Keratinocyte (primary cell): ENCODE data around the gene TMEM183A. TPM values are rescaled to one million over a fixed set of nuclear protein-coding genes. Genes with fewer than 3 reads are reported as not detected.

Experiments used
- DNase-seq: peaks from one replicate; pipeline ENCODE4 v3.0.0-alpha.2; 2011; ENCODE audit warnings: low read depth, missing footprints, low spot score
- FAIRE-seq: peaks from 2 replicates; lab custom pipeline; 2011; peaks lifted over from hg19 to GRCh38; lab: Jason Lieb, UNC
- H2AFZ ChIP-seq: 2 replicates; pipeline ENCODE4 v1.6.0; 2012; ENCODE audit warnings: low read length, control low read depth, inconsistent platforms; ENCODE audit not compliant: control insufficient read depth
- H3K27ac ChIP-seq: 2 replicates; pipeline ENCODE4 v1.5.1; 2011; ENCODE audit warnings: low read length; ENCODE audit not compliant: control insufficient read depth, insufficient read depth
- H3K27me3 ChIP-seq: 3 replicates; pipeline ENCODE4 v1.6.0; 2011; ENCODE audit warnings: low read length; ENCODE audit not compliant: control insufficient read depth, insufficient read depth; ENCODE audit errors: extremely low read depth
- H3K36me3 ChIP-seq, 2 experiments: 2 replicates in 1 of 2; 3 replicates in 1 of 2; pipeline ENCODE4 v1.5.1; 2011; ENCODE audit warnings: low read length in 2 of 2, mild to moderate bottlenecking in 1 of 2; ENCODE audit not compliant: control insufficient read depth in 2 of 2, insufficient read depth in 2 of 2; ENCODE audit errors: extremely low read depth in 1 of 2
- H3K4me1 ChIP-seq: 3 replicates; pipeline ENCODE4 v1.5.1; 2011; ENCODE audit warnings: low read length; ENCODE audit not compliant: control insufficient read depth, insufficient read depth; ENCODE audit errors: extremely low read depth
- H3K4me2 ChIP-seq: 3 replicates; pipeline ENCODE4 v1.6.0; 2011; ENCODE audit warnings: low read depth, low read length; ENCODE audit not compliant: control insufficient read depth, insufficient read depth; ENCODE audit errors: extremely low read depth
- H3K4me3 ChIP-seq, 3 experiments: fragments of 200-600 bp in 1 of 3; sonication (generic) in 1 of 3; 2 replicates in 2 of 3; 3 replicates in 1 of 3; pipeline ENCODE4 v1.5.1; 2011 to 2016; ENCODE audit warnings: low read length in 3 of 3, mild to moderate bottlenecking in 3 of 3, control low read depth in 2 of 3, inconsistent platforms in 1 of 3, low read depth in 1 of 3, mixed read lengths in 1 of 3, mixed run types in 1 of 3, moderate library complexity in 1 of 3; ENCODE audit not compliant: control insufficient read depth in 2 of 3, insufficient read depth in 2 of 3; ENCODE audit errors: extremely low read depth in 1 of 3
- H3K79me2 ChIP-seq: 2 replicates; pipeline ENCODE4 v1.6.0; 2012; ENCODE audit warnings: low read length; ENCODE audit not compliant: control insufficient read depth, insufficient read depth
- H3K9ac ChIP-seq: 3 replicates; pipeline ENCODE4 v1.6.0; 2011; ENCODE audit warnings: low read length; ENCODE audit not compliant: control insufficient read depth, insufficient read depth; ENCODE audit errors: extremely low read depth
- H3K9me1 ChIP-seq: 3 replicates; pipeline ENCODE4 v1.6.0; 2011; ENCODE audit warnings: low read length; ENCODE audit not compliant: control insufficient read depth, insufficient read depth; ENCODE audit errors: extremely low read depth
- H3K9me3 ChIP-seq: 2 replicates; pipeline ENCODE4 v1.5.1; 2012; ENCODE audit warnings: low read depth, low read length; ENCODE audit not compliant: control insufficient read depth
- H4K20me1 ChIP-seq: 3 replicates; pipeline ENCODE4 v1.6.0; 2011; ENCODE audit warnings: low read length; ENCODE audit not compliant: control insufficient read depth, insufficient read depth; ENCODE audit errors: extremely low read depth
- EZH2 ChIP-seq: IDR thresholded peaks from one replicate; pipeline ENCODE4 v1.6.1; 2012; ENCODE audit warnings: inconsistent platforms, mild to moderate bottlenecking, low read length, moderate library complexity
- dilution Hi-C: fragments of 300-500 bp; cut with MboI; formaldehyde crosslinking; loops from one replicate; pipeline ENCODE4 v1.7.0; 2020; ENCODE audit warnings: low sequenced_read_pairs; ENCODE audit not compliant: extremely low pct_ligation_motif_present
- polyA plus RNA-seq, 5 experiments: library from polyadenylated mRNA; depleted of rRNA in 3 of 5; stranded (reverse) in 3 of 5; stranded (forward) in 1 of 5; unstranded in 1 of 5; fragments of >200 nt; gene quantifications; 1 replicate in 1 of 5; 2 replicates in 3 of 5; 3 replicates in 1 of 5; pipeline versions ENCODE4 v1.2.1 to v1.2.3, GENCODE V29; 2011 to 2012; ENCODE audit warnings: missing spikeins in 2 of 5, low read depth in 1 of 5, low replicate concordance in 1 of 5
- TF ChIP-seq, protein P1 (sequence below), 3 experiments: IDR thresholded peaks in 1 of 3; conservative IDR thresholded peaks in 1 of 3; optimal IDR thresholded peaks in 1 of 3; 2 replicates in 2 of 3; 3 replicates in 1 of 3; pipeline versions ENCODE3 to v1.5.1; 2011; ENCODE audit warnings: low read length in 3 of 3, mild to moderate bottlenecking in 3 of 3, moderate library complexity in 2 of 3, control low read depth in 1 of 3, inconsistent platforms in 1 of 3; ENCODE audit not compliant: insufficient read depth in 2 of 3; ENCODE audit errors: extremely low read depth in 1 of 3

The TMEM183A gene
- polyA plus RNA-seq, 1 donor (not counting 4 experiments of a cell fraction or from before 2014, with no cell fraction given) = 88.2 TPM

DNA sequence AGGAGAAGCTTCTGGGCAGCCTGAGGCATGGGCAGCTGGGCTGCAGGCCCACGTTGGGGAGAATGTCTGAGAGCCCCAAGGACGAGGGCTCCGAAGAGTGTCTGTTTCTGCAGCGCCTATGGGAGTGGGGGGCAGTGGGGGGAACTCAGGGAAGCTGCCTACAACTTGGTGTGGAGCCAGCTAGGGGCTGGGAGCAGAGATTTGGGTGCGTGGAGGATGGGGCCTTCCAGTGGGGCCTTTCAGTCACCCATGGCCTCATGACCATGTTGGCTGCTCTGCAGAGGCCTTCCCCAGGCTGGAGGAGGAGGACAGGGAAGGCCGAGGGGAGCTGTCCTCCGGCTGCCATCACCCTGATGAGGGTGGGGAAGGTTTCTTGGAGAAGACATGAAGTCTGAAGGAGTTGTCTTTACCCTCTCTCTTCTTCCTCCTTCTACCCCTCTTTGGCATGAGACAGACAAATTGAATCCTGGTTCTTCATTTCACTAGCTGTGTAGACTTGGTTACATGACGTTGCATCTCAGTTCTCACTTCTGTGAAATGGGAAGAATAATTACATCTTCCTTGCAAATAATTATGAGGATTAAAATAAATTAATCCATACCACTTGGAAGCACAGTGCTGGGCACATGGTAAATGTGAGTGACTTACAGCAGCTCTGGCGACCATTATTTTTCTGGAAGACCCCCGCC is 27.4 kb downstream of the TMEM183A start:
- Histone ChIP-seq H4K20me1 (peaks cover 2% of the 10 kb centered on the region), H2AFZ (no peak overlapping the region), H3K79me2 (no peaks in the 10 kb centered on the region), H3K9me3 (no peaks in the 10 kb centered on the region), H3K36me3 (no peaks in the 10 kb centered on the region), H3K27me3 (peaks cover 5% of the 10 kb centered on the region), H3K4me1 (peaks cover 18% of the 10 kb centered on the region), H3K4me2 (no peak overlapping the region), H3K27ac (no peak overlapping the region), H3K4me3 (no peak overlapping the region), H3K9ac (no peak overlapping the region), H3K9me1 (no peaks in the 10 kb centered on the region)
- FAIRE-seq = no peak
- dilution Hi-C loops = loop anchor here (25.0 kb wide), 1 partner anchor 228 kb away; no protein-coding TSS in a partner anchor
- no peak for DNase-seq
- TF ChIP-seq, protein P1, sequence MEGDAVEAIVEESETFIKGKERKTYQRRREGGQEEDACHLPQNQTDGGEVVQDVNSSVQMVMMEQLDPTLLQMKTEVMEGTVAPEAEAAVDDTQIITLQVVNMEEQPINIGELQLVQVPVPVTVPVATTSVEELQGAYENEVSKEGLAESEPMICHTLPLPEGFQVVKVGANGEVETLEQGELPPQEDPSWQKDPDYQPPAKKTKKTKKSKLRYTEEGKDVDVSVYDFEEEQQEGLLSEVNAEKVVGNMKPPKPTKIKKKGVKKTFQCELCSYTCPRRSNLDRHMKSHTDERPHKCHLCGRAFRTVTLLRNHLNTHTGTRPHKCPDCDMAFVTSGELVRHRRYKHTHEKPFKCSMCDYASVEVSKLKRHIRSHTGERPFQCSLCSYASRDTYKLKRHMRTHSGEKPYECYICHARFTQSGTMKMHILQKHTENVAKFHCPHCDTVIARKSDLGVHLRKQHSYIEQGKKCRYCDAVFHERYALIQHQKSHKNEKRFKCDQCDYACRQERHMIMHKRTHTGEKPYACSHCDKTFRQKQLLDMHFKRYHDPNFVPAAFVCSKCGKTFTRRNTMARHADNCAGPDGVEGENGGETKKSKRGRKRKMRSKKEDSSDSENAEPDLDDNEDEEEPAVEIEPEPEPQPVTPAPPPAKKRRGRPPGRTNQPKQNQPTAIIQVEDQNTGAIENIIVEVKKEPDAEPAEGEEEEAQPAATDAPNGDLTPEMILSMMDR (optimal IDR thresholded peaks at IDR 0.05 in 1 of 3, IDR thresholded peaks at IDR 0.05 in 1 of 3, conservative IDR thresholded peaks at IDR 0.05 in 1 of 3; ENCODE audit: extremely low read depth in 1 of 3, insufficient read depth in 2 of 3, low read length in 3 of 3) = no peak
- TF ChIP-seq EZH2 = no peak

DNA sequence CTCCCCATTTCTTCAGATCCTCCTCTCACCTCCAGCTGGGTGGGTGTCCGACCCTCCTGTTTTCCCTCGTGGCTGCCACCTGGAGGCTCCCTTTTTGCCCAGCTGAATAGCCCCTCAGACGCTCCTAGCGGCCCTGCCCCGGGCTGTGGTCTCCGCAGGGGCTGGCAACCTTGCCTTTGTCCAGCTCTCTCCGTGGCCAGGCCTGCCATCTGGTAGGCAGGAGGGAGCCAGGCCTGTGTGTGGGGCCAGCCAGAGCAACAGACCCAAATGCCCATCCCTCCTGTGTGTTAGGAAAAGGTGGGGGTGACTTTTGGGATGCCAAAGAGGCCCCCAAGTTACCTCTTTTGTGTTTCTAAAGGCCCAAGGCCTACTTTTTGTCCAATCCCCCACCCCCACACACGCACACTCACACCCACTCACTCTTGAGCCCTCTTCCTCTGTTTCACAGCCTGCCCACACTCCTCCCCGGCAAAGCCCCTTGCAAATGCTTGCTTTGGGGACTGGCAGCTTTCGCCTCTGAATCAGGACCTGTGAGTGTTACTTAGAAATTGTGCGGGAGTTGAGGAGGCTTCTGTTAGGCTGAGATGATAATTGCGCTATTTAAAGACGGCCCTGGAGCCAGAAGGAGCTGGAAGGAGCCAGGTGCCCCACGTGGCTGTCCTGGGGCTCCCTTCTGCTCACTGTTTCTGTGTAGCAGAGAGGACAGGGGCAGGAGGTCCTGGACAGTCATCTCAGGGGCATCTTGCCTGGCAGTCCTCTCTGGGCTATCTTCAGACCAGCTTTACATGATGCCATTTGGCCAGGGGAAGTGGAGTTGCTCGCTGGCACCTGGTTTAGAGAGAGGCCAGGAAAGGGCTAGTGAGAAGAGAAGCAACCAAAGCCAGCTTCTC is 28.2 kb downstream of the TMEM183A start:
- peaks cover 5% of the 10 kb centered on the region for H4K20me1 ChIP-seq
- H2AFZ ChIP-seq = no peak overlapping the region
- no peak overlapping the region for H3K27ac ChIP-seq
- H3K9me3 ChIP-seq = no peaks in the 10 kb centered on the region
- H3K27me3 ChIP-seq = peaks cover 5% of the 10 kb centered on the region
- no peaks in the 10 kb centered on the region for H3K36me3 ChIP-seq
- H3K9me1 ChIP-seq = no peaks in the 10 kb centered on the region
- no peak overlapping the region for H3K4me3 ChIP-seq
- dilution Hi-C loops = loop anchor here (25.0 kb wide), 1 partner anchor 227 kb away; no protein-coding TSS in a partner anchor
- DNase-seq = no peak
- H3K4me1 ChIP-seq = peaks cover 23% of the 10 kb centered on the region
- no peak overlapping the region for H3K4me2 ChIP-seq
- H3K79me2 ChIP-seq = no peaks in the 10 kb centered on the region
- H3K9ac ChIP-seq = no peak overlapping the region
- TF ChIP-seq, protein P1 (optimal IDR thresholded peaks at IDR 0.05 in 1 of 3, IDR thresholded peaks at IDR 0.05 in 1 of 3, conservative IDR thresholded peaks at IDR 0.05 in 1 of 3; ENCODE audit: extremely low read depth in 1 of 3, insufficient read depth in 2 of 3, low read length in 3 of 3) = no peak
- no peak for TF ChIP-seq EZH2
- no peak for FAIRE-seq
